Suprapubic skin (tissue), 3 donors: ENCODE measurements around the gene CFAP65.

Source experiments
- EP300 ChIP-seq: sonication (generic); formaldehyde crosslinking; IDR thresholded peaks from one replicate; pipeline ENCODE4 v1.6.1; 2017; ENCODE audit warnings: antibody characterized with exemption
- POLR2A ChIP-seq, 2 donors: fragments of 450-650 bp; IDR thresholded peaks; one replicate each; pipeline ENCODE4 v1.6.1; 2017; ENCODE audit warnings: antibody characterized with exemption in 2 of 2, mild to moderate bottlenecking in 2 of 2, moderate library complexity in 2 of 2
- TF ChIP-seq, protein P1 (sequence below), 2 donors: fragments of 200-600 bp in 1 of 2; fragments of 450-650 bp in 1 of 2; sonication (generic) in 1 of 2; IDR thresholded peaks; one replicate each; pipeline ENCODE4 v1.5.1; 2016 to 2019; ENCODE audit warnings: antibody characterized with exemption in 2 of 2, mild to moderate bottlenecking in 1 of 2, moderate library complexity in 1 of 2

DNA sequence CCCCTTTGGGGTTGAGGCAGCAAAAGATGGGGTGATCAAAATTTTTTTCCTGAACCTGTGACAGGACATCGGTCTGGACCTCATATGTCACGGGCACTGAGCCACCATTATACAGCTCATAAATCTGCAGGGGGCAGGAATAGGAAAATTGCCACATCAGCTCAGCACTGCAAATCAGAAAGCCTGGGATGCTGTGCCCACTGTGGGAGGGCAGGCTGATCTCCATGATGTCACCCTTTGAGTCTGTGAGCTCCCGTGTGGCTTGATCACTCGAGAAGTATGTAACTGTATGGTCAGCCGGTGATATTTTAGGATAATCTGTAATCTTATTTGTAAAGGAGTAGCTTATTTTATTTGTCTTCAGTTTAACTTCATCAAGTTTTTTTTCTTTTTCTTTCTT, 30.4 kb downstream of the CFAP65 start:
- TF ChIP-seq POLR2A (IDR thresholded peaks at IDR 0.05) = no peak
- TF ChIP-seq, protein P1, sequence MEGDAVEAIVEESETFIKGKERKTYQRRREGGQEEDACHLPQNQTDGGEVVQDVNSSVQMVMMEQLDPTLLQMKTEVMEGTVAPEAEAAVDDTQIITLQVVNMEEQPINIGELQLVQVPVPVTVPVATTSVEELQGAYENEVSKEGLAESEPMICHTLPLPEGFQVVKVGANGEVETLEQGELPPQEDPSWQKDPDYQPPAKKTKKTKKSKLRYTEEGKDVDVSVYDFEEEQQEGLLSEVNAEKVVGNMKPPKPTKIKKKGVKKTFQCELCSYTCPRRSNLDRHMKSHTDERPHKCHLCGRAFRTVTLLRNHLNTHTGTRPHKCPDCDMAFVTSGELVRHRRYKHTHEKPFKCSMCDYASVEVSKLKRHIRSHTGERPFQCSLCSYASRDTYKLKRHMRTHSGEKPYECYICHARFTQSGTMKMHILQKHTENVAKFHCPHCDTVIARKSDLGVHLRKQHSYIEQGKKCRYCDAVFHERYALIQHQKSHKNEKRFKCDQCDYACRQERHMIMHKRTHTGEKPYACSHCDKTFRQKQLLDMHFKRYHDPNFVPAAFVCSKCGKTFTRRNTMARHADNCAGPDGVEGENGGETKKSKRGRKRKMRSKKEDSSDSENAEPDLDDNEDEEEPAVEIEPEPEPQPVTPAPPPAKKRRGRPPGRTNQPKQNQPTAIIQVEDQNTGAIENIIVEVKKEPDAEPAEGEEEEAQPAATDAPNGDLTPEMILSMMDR (IDR thresholded peaks at IDR 0.05) = no peak
- no peak for TF ChIP-seq EP300
